Testis (tissue), 3 donors: ENCODE measurements around the gene FGB. TPM values are rescaled to one million over a fixed set of nuclear protein-coding genes. Genes with fewer than 3 reads are reported as not detected.

Source experiments
- DNase-seq: peaks from one replicate; pipeline ENCODE4 v3.0.0-alpha.2; 2019
- H3K27ac ChIP-seq, 2 donors: fragments of 200-600 bp; sonication (generic); one replicate each; pipeline ENCODE4 v1.5.1; 2019
- H3K27me3 ChIP-seq: fragments of 200-600 bp; sonication (generic); one replicate; pipeline ENCODE4 v1.5.1; 2019
- H3K36me3 ChIP-seq: fragments of 200-600 bp; sonication (generic); one replicate; pipeline ENCODE4 v1.5.1; 2017; ENCODE audit warnings: low read depth; ENCODE audit errors: missing control alignments
- H3K4me1 ChIP-seq: fragments of 200-600 bp; sonication (generic); one replicate; pipeline ENCODE4 v1.5.1; 2019
- H3K4me3 ChIP-seq, 2 donors: fragments of 200-600 bp; sonication (generic); one replicate each; pipeline ENCODE4 v1.5.1; 2017 to 2019
- H3K9me3 ChIP-seq: fragments of 200-600 bp; sonication (generic); one replicate; pipeline ENCODE4 v1.5.1; 2017
- POLR2A ChIP-seq: fragments of 450-650 bp; IDR thresholded peaks from one replicate; pipeline ENCODE4 v1.6.1; 2017; ENCODE audit warnings: antibody characterized with exemption, mild to moderate bottlenecking, moderate library complexity
- WGBS, 2 donors: methylation state at CpG; one replicate each; pipeline ENCODE4 v1.1.5; 2018; 5-methylcytosine and 5-hydroxymethylcytosine counted together
- intact Hi-C: fragments of 100-400 bp; cut with DNase I; formaldehyde crosslinking; loops from one replicate; pipeline ENCODE4 v1.15.1; 2023; ENCODE audit warnings: low total_unique reads
- polyA plus RNA-seq: library from polyadenylated mRNA; stranded (reverse); fragments of 350-450 nt; fragmentation: Illumina TruSeq; extraction: RNeasy Lipid Tissue Mini Kit (QIAGEN cat#74804); gene quantifications from one replicate; pipeline ENCODE4 v1.2.3, GENCODE V29; 2014; ENCODE audit warnings: low read depth, low replicate concordance; ENCODE audit not compliant: insufficient read depth
- total RNA-seq, 2 donors: library from RNA; depleted of rRNA; stranded (reverse); fragments of >200 nt; gene quantifications; one replicate each; pipeline ENCODE4 v1.2.3, GENCODE V29; 2016
- TF ChIP-seq, protein P1 (sequence below), 3 experiments: fragments of 450-650 bp in 2 of 3; fragments of 200-600 bp in 1 of 3; sonication (generic) in 1 of 3; IDR thresholded peaks; one replicate each; pipeline ENCODE4 v1.5.1; 2016 to 2019; ENCODE audit warnings: antibody characterized with exemption in 3 of 3, mild to moderate bottlenecking in 2 of 3, moderate library complexity in 1 of 3

The FGB gene
- total and polyA plus RNA-seq, 3 donors from 2014 or later = 0.93 to 2.7 TPM; not detected in 1

DNA sequence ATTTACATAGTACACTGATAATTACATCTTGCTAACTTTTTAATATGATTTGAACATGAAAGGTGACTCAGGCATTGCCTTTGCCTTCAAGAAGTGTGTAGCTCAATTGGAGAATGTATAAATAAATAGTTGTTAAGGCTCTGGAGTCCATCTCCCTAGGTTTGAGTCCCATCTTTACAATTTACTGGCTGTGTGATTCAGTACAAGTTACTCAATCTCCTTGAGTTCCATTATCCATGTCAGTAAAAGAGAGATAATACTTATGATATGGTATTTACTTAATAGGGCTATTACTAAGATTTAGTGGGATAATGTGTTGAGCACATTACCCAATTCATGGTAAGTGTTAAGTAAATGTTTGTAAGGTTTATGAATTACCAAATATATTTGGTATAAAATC lies 51.5 kb downstream of the FGB start:
- H3K27me3 ChIP-seq = no peaks in the 10 kb centered on the region
- intact Hi-C loops = no loop called here
- no peaks in the 10 kb centered on the region for H3K4me1 ChIP-seq
- no peak overlapping the region for H3K27ac ChIP-seq
- DNase-seq = no peak
- H3K9me3 ChIP-seq = no peaks in the 10 kb centered on the region
- H3K36me3 ChIP-seq = no peaks in the 10 kb centered on the region
- TF ChIP-seq, protein P1, sequence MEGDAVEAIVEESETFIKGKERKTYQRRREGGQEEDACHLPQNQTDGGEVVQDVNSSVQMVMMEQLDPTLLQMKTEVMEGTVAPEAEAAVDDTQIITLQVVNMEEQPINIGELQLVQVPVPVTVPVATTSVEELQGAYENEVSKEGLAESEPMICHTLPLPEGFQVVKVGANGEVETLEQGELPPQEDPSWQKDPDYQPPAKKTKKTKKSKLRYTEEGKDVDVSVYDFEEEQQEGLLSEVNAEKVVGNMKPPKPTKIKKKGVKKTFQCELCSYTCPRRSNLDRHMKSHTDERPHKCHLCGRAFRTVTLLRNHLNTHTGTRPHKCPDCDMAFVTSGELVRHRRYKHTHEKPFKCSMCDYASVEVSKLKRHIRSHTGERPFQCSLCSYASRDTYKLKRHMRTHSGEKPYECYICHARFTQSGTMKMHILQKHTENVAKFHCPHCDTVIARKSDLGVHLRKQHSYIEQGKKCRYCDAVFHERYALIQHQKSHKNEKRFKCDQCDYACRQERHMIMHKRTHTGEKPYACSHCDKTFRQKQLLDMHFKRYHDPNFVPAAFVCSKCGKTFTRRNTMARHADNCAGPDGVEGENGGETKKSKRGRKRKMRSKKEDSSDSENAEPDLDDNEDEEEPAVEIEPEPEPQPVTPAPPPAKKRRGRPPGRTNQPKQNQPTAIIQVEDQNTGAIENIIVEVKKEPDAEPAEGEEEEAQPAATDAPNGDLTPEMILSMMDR (IDR thresholded peaks at IDR 0.05) = no peak
- TF ChIP-seq POLR2A = no peak
- H3K4me3 ChIP-seq = no peak overlapping the region

DNA sequence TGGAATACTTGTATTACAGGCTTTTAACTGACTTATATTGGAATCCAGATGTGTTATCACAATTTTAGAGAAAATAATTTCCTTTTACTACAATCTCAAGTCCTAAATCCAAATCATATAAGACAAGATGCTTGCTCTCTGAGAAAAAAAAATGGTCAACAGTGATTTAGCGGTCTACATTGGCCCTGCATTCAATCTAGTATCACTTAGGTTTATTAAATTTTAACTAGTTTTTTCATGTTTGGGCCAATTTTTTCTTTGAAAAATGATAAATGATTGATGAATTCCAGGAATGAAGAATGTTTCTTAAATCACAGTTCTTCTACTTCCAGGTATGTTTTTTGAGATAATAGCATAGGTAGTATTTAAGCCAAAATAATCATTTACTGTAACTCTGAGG lies 52.4 kb downstream of the FGB start:
- no peaks in the 10 kb centered on the region for H3K27me3 ChIP-seq
- intact Hi-C loops = no loop called here
- H3K36me3 ChIP-seq = no peaks in the 10 kb centered on the region
- no peak overlapping the region for H3K4me3 ChIP-seq
- H3K27ac ChIP-seq = no peak overlapping the region
- H3K9me3 ChIP-seq = no peaks in the 10 kb centered on the region
- H3K4me1 ChIP-seq = no peaks in the 10 kb centered on the region
- TF ChIP-seq, protein P1 (IDR thresholded peaks at IDR 0.05) = no peak
- TF ChIP-seq POLR2A = no peak
- no peak for DNase-seq
- 94% methylated on average over 1 of the region's 1 CpG for whole genome bisulfite sequencing, 2 donors

DNA sequence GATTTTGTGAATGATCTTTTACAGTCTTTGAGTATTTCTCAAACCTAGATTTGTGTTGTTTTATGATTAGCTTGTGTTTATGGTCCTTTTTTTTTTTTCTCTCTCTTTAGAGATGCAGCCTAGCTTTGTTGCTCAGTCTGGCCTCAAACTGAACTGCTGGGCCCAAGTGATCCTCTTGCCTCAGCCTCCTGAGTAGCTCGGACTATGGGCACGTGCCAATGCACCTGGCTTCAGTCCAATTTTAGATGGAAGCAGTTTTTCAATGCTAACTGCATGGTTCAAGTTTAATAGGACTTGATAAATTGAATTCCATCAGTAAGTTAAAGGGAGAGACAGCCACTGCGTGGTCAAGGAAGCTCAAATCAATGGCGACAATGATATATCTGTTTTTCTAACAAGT lies 53.5 kb downstream of the FGB start:
- no peak for DNase-seq
- Histone ChIP-seq H3K4me1 (no peaks in the 10 kb centered on the region), H3K36me3 (no peaks in the 10 kb centered on the region), H3K27me3 (no peaks in the 10 kb centered on the region), H3K9me3 (no peaks in the 10 kb centered on the region), H3K4me3 (no peak overlapping the region), H3K27ac (no peak overlapping the region)
- intact Hi-C loops = no loop called here
- TF ChIP-seq POLR2A = no peak
- TF ChIP-seq, protein P1 (IDR thresholded peaks at IDR 0.05) = no peak
- 62 to 66% methylated on average over 4 of the region's 4 CpGs for WGBS, 2 donors

DNA sequence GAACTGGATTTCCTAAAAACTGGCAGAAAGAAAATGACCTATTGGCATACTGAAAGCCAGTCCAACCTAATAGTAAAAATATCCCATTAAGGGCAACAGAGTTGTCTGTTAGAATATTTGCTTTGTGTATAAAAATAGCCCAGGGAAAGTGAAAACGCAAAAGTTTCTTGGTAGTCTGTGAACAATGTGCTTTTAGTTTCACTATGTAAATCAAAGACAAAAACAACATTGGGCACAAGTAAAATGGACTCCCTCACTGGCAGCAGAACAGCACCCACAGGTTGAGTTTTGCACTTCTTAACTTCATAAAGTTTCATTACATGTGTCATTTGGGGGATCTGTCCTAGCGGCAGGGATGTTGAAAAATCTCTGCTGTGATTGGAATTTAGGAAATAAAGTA lies 53.9 kb downstream of the FGB start:
- intact Hi-C loops = no loop called here
- Histone ChIP-seq H3K4me3 (no peak overlapping the region), H3K4me1 (no peaks in the 10 kb centered on the region), H3K36me3 (no peaks in the 10 kb centered on the region), H3K27me3 (no peaks in the 10 kb centered on the region), H3K27ac (no peak overlapping the region), H3K9me3 (no peaks in the 10 kb centered on the region)
- no peak for DNase-seq
- WGBS, 2 donors = 59 to 79% methylated on average over 2 of the region's 2 CpGs
- TF ChIP-seq, protein P1 (IDR thresholded peaks at IDR 0.05) = no peak
- TF ChIP-seq POLR2A = no peak

DNA sequence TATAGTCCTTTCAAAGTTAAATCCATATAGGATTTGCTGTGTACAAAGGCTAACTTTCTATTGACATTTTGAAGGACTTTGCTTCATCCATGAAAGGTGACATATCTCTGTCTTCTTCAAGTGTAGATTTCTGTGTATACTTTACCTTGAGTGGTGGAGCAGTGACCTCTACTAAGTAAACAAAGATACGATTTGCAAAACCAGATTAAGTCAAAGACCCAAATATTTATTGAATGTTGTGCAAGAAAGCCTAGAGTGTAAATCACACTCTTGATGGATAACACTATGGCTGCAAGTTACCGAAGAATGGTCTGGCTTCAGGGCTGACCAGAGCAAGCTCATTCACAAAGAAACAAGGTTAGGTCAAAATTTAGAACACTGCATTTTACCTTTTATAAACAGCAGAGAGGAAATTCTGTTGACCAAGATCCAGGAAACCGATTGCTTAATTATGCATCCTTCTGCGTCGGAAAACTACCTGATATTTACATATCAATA lies 55.1 kb downstream of the FGB start:
- no peak for DNase-seq
- no peak overlapping the region for H3K27ac ChIP-seq
- TF ChIP-seq POLR2A = no peak
- TF ChIP-seq, protein P1 (IDR thresholded peaks at IDR 0.05) = no peak
- WGBS, 2 donors = 78 to 83% methylated on average over 5 of the region's 5 CpGs
- H3K36me3 ChIP-seq = no peaks in the 10 kb centered on the region
- no peaks in the 10 kb centered on the region for H3K9me3 ChIP-seq
- H3K4me3 ChIP-seq = no peak overlapping the region
- intact Hi-C loops = no loop called here
- no peaks in the 10 kb centered on the region for H3K4me1 ChIP-seq
- H3K27me3 ChIP-seq = no peaks in the 10 kb centered on the region
